HG03108 (cell line): Measurements from ENCODE around the gene TRAPPC4.
A peak's percentile ranks its signal among the peaks of the same experiment; 100 is the strongest.

Experiments
- ATAC-seq: cut with Tn5 transposase; IDR thresholded peaks from one replicate; pipeline ENCODE4 v1.9.1; 2021; ENCODE audit warnings: moderate library complexity; ENCODE audit not compliant: unreplicated experiment

TRAPPC4 gene

GRCh38 chr11:119061256-119061655 is 42.7 kb downstream of the TRAPPC4 start:
- ATAC-seq: no peak

- no peak for ATAC-seq
Observed at GRCh38 chr11:119062779-119063178, 44.2 kb downstream of the TRAPPC4 start.

GRCh38 chr11:119065369-119065768 is 46.8 kb downstream of the TRAPPC4 start:
- no peak for ATAC-seq

- peak; percentile 91 for ATAC-seq
Observed at GRCh38 chr11:119067371-119068222, 49.0 kb downstream of the TRAPPC4 start, which contains the start of gene VPS11. Gene VPS11 (plus strand): TSS chr11:119067818. CDS start chr11:119067824, 6 bp downstream.
